Forelimb muscle (tissue), 1 donor: ENCODE measurements around the gene ODF2. TPM values are rescaled to one million over a fixed set of nuclear protein-coding genes. Genes with fewer than 3 reads are reported as not detected.
A peak's percentile ranks its signal among the peaks of the same experiment; 100 is the strongest.
"Not testable (repeated sequence)": the region's sequence is repeated elsewhere in the genome, so short reads cannot be mapped to it uniquely, and the experiment has no call there.

Experiments used
- DNase-seq: peaks from one replicate; pipeline ENCODE4 v3.0.0-alpha.2; 2013; ENCODE audit warnings: low read depth
- polyA plus RNA-seq: library from polyadenylated mRNA; unstranded; fragments of 120-200 nt; gene quantifications from one replicate; pipeline ENCODE4 v1.2.1, GENCODE V29; 2013; ENCODE audit not compliant: insufficient read length

The ODF2 gene
- polyA plus RNA-seq, 1 donor = 25.0 TPM

DNA sequence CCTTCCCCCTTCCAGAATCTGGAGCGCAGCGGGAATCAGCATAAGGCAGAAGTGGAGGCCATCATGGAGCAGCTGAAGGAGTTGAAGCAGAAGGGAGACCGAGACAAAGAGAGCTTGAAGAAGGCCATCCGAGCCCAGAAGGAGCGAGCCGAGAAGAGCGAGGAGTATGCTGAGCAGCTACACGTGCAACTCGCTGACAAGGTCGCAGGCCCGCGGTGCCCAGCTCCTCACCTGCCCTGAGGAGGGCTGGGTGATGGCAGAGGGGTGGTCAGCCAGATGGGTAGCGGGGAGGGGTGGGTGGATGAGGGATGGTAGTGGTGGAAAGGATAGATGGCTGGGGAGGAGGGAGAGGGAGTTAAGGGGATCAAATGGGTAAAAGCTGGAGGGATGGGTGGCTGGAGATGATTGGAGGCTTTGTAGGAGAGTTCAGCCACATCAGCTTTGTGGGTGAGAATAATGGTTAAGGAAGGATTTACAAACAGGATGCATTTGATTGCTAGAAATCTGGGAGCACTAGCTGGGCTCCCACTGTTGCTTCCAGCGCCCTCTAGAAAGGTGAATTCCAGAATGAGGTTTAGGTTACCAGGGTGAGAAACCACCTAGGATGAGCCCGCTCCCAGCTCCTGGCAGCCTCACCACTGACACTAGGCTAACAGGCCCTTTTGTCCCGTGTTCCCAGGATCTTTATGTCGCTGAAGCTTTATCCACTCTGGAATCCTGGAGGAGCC, 29.0 kb downstream of the ODF2 start:
- DNase-seq = no peak

DNA sequence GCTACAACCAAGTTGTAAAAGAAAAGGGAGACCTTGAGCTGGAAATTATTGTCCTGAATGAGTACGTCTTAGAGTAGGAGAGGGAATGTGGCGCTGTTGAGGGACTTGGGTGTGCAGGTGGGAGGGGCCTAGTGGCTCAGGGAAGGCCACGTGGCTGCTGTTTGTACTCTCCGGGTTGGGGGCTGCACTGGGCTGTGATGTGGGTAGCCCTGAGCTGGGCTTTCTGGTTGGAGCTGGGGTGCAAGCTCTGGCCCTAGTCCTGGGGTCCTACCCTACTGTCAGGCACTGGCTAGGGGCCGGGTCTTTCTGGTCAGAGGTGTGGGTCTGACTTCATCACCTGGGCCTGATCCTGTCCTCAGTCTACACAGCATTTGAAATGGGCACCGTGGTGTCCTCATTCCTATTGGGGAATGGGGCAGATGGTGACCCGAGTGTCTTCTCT, 29.6 kb downstream of the ODF2 start:
- no peak for DNase-seq

DNA sequence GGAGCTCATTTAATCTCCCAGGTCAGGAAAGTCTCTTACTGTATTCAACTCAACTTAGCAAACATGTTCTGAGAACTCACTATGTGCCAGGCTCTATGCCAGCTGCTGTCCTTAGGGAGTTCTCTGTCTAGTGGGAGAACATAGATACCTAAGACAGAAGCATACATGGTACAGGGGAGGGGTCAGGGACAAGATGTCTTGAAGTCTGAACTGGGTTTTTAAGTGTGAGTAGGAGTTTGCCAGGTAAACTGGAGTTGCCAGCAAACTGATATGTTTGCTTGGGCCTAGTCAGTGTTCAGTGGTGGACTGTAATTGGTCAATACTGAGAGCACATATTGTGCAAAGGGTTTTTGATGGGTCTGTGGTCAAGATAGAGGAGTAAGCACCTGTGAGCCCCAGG, 30.4 kb downstream of the ODF2 start:
- DNase-seq = no peak

DNA sequence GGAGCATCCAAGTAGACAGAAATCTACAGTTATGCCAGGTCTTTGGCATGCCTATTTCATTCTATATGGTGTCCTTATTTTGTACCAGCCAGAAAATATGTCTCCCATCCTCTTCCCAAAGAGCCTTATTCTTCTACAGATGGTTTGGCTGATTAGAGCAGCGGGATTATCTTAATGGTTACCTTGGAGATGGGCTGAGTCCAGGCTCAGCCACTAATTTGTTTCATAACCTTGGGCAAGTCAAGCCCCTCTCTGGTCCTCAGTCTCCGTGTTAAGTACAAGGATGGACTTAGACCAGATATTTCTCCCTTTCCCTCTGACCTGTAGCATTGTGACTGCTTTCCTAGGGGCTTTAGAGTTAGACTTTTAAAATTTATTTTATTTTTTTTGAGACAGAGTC, 37.6 kb downstream of the ODF2 start:
- no peak for DNase-seq

DNA sequence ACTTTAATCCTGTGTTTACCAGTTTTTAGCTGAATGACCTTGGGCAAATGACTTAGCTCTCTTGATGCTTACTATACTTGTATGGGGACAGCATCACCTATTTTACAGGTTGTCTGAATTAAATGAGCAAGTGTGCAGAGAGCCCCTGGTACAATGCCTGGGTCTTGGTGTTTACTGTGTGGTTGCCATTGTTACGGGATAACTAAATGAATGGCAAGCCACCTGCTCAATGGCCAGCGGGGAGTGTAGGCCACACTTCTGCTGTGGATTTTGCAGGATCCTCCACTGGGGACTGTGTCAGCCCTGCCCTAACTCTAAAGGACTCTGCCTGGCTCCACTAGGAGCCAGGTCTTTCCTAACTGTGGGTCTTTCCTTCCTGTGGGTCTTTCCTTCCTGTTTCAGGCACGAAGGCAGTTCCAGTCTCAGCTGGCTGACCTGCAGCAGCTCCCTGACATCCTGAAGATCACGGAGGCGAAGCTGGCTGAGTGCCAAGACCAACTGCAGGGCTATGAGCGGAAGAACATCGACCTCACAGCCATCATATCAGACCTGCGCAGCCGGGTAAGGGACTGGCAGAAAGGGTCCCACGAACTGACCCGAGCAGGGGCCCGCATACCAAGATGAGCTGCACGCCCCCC, 38.4 kb downstream of the ODF2 start:
- DNase-seq = no peak

DNA sequence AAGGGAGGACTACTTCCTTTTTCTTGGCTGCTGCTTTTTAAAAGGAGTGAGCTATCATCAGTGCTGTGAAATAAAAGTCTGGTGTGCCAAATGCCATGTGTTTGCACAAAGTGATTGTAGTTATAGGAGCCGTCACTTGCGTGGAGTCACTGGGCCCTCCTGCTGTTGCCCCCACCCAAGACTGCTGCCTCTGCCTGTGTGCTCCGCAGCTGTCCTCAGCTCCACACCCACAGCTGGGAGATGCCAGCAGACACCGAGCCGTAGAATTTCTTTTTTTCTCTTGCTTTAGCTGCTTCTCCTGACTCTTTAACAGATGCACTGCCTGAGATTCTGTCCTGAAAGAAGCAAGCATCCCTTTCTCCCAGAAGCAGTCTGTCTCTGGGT, 38.9 kb downstream of the ODF2 start:
- no peak for DNase-seq

DNA sequence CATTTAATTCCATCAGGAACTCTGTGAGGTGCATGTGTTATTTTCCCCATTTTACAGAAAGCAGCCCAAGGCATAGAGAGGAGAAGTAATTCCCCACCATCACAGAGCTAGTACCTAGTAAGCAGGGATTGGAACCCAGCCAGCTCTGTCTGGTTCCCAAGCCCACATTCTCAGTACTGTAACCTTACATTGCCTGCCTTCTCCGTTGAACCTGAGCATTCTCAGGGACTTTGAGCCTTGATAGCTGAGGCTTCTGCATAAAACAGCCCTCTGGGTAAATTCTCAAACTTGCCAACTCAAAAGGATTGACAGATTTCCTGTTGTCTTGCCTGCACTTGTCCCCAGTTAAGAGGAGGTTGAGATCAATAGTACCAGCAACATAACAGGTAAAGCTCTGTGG, 39.5 kb downstream of the ODF2 start:
- no peak for DNase-seq

DNA sequence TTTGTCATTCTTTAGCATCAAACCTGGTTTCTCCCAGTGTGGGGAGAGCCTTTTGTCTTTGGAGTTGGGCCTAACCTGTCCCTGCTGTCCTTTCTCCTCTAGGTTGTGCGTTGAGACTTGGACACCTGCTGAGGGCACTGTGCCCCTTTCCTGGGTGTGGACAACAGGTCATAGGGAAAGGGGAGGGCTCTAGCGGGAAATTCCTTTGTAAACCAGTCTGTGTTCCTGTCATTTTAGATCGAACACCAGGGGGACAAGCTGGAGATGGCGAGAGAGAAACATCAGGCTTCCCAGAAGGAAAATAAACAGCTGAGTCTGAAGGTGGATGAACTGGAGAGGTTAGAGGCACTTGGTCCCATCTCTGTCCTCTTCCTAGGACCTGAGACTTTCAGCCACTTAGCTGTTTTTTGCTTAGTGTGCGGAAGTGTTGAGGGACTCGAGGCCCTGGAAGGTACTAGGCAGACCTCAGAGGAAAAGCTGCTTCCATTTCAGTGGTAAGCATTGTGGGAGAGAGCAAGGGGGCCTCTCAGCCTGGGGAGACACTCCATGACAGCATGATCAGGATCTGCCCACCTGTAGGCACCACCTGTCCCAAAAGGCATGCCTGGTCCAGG, 40.1 kb downstream of the ODF2 start:
- no peak for DNase-seq

DNA sequence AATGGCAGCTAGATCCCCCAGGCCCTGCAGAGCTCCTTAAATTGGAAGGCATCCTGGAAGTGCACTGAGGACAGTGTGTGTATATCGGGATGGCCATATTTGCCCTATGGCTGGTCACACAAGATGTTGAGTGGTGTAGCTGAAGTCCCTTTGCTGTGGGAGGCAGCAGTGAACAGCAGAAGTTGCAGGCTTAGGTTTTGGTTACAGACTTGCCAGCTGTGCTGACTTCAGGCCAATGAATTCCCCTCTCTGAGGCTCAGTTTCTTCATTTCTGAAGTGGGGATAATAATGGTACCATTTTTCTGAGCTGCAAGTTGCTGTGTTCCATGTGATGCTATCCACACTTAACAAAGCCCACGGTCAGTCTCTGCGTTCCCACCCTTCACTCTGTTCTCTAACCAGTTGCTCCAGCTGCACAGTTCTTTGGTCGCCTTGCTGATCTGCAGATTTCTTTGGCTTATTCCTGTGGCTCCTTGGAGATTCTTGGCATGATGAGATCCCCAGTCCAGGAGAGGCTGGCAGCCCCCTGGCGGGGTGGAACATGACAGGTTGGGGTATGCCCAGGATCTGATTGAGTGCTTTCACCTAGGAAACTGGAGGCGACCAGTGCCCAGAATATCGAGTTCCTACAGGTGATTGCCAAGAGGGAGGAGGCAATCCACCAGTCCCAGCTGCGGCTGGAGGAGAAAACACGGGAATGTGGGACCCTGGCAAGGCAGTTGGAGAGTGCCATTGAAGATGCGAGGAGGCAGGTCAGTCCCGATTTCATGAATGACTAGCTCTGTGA, 42.2 kb downstream of the ODF2 start:
- DNase-seq = no peak

DNA sequence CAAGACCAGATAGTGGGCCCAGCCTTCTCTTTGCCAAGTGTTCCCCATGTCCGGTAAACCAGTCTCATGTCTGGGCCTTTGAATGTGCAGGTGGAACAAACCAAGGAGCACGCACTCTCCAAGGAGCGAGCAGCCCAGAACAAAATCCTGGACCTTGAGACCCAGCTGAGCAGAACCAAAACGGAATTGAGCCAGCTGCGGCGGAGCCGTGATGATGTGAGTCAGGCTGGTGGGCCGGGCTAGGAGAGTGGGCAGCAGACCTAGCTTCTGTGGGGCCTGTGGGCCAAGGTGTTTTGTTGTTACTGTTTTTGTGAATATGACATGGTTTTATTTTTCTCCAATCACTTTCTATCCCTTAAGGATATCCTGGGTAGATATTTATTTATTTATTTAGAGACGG, 43.1 kb downstream of the ODF2 start:
- no peak for DNase-seq

DNA sequence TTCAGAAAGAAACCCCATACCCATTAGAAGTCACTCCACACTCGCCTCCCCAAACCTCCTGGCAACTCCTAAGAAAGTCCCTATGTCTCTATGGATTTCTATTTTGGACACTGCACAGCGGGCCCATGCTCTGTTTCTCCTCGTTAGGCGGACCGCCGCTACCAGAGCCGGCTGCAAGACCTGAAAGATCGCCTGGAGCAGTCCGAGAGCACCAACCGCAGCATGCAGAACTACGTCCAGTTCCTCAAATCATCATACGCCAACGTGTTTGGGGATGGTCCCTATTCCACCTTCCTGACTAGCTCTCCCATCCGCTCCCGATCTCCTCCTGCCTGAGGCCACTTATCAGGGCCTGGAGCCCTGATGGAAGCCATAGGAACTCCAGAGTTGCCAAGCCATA, 44.1 kb downstream of the ODF2 start:
- no peak for DNase-seq

DNA sequence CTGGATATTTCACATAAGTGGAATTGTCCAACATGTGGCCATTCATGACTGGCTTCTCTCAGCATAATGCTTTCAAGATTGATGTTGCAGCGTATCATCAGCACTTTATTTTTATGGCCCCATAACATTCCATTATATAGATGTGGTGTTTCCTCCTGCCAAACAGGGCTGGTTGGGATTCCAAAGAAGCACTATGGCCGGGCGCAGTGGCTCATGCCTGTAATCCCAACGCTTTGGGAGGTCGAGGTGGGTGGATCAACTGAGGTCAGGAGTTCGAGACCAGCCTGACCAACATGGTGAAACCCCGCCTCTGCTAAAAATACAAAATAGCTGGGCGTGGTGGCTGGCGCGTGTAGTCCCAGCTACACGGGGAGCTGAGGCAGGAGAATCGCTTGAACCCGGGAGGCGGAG, 47.6 kb downstream of the ODF2 start:
- DNase-seq = not testable (repeated sequence)

DNA sequence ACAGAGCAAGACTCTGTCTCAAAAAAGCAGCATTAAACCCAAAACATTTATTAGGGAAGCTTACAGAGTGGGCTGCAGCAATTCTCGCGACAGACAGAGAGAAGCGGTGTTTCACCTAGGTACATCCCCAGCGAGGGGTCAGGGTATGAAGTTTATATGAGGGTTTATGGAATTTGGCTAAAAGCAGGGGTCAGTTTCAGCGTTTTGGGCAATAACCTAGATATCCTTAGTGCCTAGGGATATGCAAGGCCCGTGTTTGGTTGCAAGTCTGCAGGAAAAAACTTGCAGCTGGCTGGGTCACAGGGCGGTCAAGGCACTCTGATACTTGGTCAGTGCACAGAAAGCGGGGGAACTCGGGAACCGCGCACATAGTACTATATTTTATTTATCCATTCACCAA, 48.1 kb downstream of the ODF2 start:
- DNase-seq = no peak

DNA sequence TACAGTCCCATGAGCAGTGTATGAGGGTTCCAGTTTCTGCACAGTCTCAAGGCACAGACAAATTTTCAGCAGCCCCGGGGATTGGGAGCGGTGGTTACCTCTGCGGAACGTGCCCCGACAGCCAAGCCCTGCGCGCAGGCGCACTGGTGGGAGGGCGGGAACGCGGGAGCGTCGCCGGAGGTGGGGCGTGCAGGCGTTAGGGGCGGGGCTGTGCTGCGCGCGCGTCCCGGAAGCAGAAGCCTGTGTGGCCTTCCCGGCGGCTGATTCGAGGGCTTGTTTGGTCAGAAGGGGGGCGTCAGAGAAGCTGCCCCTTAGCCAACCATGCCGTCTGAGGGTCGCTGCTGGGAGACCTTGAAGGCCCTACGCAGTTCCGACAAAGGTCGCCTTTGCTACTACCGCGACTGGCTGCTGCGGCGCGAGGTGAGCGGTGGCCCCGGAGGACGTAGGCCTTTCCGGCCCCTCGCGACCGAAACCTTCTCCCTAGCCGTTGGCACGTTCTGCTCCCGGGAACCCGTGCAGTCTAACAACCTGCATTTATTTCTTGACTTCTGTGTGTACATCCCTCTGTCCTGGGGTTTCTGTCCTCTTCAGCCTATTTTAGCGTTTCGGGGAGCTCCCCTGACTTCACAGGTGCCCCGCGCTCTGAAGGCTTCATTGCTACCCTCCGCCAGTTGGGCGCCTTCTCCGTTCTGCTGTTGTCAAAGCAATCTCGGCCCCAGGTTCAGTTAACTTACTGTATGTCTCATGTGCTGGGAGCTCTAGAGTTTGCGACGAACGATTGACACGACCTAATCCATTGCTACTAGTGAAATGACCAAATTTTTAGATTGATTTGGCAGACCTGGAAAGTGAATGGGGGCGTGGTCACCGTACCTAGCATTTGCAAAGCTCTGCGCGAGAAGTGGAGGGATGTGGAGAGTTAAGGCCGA, 48.9 kb downstream of the ODF2 start, which contains the start of gene GLE1:
Gene GLE1 (plus strand): TSS at position 235 of the 929 bp plus-strand sequence. CDS start 87 bp downstream, at position 322.
- peak; percentile 75 for DNase-seq

DNA sequence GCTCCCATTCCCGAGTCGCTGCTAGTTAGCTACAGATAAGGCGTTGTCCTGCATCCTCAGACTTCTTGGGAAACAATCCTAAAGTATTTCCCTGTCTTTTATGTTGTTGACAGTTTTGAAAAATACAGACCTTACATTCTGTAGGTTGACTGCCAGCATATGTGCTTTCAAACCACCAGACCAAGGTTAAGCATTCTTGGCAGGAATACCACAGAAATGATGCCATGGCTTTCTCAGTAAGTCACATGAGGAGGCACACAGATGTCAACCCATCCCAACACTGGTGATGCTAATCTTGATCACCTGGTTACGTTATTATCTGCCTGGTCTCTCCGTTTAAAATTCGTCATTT, 49.6 kb downstream of the ODF2 start:
- DNase-seq = no peak

DNA sequence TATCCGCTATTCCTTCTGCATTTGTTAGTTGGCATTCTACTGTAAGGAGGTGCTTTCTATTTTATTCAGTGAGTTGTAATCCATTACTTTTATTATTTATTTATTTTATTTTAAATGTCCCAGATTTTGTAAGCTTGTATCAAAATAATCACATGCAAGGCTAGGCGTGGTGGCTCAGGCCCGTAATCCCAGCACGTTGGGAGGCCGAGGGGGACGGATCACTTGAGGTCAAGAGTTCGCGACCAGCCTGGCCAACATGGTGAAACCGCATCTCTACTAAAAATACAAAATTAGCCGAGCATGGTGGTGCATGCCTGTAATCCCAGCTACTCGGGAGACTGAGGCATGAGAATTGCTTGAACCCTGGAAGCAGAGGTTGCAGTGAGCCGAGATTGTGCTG, 50.1 kb downstream of the ODF2 start:
- DNase-seq = not testable (repeated sequence)

DNA sequence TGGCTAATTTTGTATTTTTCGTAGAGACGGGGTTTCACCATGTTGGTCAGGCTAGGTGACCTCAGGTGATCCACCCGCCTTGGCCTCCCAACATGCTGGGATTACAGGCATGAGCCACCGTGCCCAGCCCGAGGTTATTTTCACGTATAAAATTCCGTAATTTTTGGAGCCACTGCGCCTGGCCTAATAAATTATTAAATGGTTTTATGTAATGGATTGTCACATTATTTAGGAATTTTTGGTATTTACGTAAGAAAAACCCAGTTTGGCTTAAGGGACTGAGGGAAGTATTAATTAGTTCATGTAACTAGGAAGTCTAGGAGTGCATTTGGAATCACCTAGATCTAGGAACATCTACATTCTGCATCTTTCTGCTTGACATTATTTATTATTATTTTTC, 57.0 kb downstream of the ODF2 start:
- DNase-seq = no peak

DNA sequence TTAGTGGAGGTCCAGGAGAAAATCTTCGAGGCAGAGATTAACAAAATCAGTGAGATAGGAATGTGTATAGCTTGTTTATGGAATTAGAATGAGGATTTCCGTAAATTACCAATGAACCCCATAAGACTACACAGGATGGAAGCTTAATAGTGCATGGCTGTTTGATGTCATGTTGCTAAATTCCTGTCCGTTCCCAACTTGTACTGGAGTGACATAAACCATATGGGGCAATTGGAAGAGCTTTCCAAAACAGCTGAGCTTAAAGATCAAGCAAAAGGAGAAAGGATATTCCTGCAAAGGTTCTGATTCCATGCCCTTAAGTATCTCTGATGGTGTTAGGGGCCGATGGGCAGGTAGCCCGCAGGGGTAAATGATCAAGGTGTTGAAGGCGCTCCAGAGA, 66.2 kb downstream of the ODF2 start:
- no peak for DNase-seq

DNA sequence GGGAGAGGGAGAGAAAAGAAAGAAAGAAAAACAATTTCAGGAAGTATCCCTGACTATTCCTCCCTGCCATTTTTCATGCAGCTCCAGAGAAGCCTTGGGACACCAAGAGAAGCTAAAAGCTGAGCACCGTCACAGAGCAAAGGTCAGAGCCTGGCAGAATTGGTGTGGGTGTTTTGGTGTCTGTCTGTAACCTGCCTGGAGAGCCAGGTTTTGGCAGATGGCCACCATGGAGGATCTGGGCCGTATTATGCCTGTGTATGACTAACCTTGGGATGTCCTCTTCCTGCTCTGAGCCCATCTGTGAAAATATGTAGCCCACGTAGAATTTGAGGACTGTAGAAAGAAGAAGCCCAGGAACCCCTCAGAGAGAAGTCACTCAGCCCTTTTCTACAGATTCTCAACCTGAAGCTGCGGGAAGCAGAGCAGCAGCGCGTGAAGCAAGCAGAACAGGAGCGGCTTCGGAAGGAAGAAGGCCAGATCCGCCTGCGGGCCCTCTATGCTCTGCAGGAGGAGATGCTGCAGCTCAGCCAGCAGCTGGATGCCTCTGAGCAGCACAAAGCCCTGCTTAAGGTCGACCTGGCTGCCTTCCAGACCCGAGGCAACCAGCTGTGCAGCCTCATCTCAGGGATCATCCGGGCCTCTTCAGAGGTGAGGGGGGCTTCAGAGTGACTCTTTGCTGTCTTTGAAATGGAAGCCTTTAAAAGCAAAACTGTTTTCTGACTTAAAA, 67.6 kb downstream of the ODF2 start:
- DNase-seq = no peak

DNA sequence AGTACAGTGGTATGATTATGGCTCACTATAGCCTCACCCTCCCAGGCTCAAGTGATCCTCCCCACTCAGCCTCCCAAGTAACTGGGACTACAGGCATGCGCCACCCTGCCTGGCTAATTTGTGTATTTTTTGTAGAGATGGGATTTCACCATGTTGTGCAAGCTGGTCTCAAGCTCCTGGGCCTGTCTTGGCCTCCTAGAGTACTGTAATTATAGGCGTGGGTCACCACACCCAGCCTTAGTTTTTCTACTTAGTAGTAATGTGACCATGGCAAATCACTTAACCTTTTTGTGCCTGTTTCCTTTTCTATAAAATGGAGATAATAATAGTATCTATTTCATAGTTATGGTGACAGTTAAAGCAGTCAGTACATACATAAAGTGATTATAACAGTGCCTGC, 70.9 kb downstream of the ODF2 start:
- no peak for DNase-seq
